IMR-90 (cell line): Measurements from ENCODE around the gene JSRP1.

Source experiments
- BHLHE40 ChIP-seq: fragments of 150-350 bp; IDR thresholded peaks from 2 replicates; pipeline ENCODE4 v1.6.1; 2016; ENCODE audit warnings: mild to moderate bottlenecking, low read depth, low read length
- CHD1 ChIP-seq: IDR thresholded peaks from 2 replicates; pipeline ENCODE4 v1.6.1; 2012; ENCODE audit warnings: low read depth, low read length, improper control_type of control experiment
- NFE2L2 ChIP-seq: fragments of 150-350 bp; IDR thresholded peaks from 2 replicates; pipeline ENCODE4 v1.6.1; 2016; ENCODE audit warnings: low read depth, mild to moderate bottlenecking, low read length
- TF ChIP-seq, protein P1 (sequence below): conservative IDR thresholded peaks from 2 replicates; pipeline ENCODE4 v1.5.1; 2012; ENCODE audit warnings: mild to moderate bottlenecking, low read depth, low read length, improper control_type of control experiment

DNA sequence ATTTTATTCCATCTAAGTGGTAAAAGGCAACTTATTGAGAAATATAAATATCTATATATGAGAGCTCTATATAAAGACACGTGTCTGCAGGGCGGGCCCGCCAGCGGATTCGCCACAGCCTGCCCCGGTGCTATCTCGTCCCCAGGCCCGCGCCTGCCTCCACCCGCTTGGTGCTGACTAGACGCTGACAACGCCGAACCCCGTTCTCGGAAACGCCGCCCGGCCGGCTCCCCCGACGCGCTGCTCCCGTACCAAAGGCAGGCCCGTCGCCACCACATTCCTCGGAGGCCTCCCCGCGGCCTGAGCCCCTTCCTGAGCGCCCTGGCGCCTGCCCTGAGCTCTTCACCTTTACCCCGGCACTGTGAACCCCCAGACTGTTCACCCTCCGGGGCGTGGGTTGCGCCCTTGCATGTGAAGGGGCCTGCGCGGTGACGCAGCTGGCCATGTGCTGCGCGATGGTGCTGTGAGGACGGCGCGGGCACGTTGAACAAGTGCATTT lies 26.1 kb downstream of the JSRP1 start:
- TF ChIP-seq, protein P1, sequence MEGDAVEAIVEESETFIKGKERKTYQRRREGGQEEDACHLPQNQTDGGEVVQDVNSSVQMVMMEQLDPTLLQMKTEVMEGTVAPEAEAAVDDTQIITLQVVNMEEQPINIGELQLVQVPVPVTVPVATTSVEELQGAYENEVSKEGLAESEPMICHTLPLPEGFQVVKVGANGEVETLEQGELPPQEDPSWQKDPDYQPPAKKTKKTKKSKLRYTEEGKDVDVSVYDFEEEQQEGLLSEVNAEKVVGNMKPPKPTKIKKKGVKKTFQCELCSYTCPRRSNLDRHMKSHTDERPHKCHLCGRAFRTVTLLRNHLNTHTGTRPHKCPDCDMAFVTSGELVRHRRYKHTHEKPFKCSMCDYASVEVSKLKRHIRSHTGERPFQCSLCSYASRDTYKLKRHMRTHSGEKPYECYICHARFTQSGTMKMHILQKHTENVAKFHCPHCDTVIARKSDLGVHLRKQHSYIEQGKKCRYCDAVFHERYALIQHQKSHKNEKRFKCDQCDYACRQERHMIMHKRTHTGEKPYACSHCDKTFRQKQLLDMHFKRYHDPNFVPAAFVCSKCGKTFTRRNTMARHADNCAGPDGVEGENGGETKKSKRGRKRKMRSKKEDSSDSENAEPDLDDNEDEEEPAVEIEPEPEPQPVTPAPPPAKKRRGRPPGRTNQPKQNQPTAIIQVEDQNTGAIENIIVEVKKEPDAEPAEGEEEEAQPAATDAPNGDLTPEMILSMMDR, result no peak
- TF ChIP-seq CHD1 (no peak), NFE2L2 (no peak), BHLHE40 (no peak)
